ENCODE measurements around the gene C2orf68. TPM values are rescaled to one million over a fixed set of nuclear protein-coding genes. Genes with fewer than 3 reads are reported as not detected.

The C2orf68 gene
- total RNA-seq, 1 donor: 22.2 TPM

DNA sequence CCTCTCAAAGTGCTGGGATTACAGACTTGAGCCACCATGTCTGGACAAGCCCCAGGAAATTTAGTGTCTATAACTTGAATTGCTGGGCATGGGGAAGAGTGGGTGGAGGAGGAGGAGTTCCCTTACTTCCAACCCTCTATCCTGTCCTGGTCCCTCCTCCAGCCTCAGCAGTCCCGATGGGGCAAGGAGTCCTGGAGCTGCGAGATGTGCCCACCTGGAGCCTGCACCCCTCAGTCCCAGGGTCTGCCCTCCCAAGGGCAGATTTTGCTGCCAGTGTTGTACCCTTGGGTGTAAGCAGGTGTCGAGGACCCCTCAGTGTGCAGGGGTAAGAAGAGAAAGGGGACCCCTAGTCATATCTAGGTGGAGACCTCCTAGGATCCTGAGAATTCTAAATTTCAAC lies 31.7 kb downstream of the C2orf68 start:
- TF ChIP-seq, protein P1, sequence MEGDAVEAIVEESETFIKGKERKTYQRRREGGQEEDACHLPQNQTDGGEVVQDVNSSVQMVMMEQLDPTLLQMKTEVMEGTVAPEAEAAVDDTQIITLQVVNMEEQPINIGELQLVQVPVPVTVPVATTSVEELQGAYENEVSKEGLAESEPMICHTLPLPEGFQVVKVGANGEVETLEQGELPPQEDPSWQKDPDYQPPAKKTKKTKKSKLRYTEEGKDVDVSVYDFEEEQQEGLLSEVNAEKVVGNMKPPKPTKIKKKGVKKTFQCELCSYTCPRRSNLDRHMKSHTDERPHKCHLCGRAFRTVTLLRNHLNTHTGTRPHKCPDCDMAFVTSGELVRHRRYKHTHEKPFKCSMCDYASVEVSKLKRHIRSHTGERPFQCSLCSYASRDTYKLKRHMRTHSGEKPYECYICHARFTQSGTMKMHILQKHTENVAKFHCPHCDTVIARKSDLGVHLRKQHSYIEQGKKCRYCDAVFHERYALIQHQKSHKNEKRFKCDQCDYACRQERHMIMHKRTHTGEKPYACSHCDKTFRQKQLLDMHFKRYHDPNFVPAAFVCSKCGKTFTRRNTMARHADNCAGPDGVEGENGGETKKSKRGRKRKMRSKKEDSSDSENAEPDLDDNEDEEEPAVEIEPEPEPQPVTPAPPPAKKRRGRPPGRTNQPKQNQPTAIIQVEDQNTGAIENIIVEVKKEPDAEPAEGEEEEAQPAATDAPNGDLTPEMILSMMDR (IDR thresholded peaks at IDR 0.05; ENCODE audit: insufficient read depth, low read length): no peak
- H3K4me3 ChIP-seq (ENCODE audit: low read depth, low read length): no peak overlapping the region
- DNase-seq (ENCODE audit: low read depth): no peak

DNA sequence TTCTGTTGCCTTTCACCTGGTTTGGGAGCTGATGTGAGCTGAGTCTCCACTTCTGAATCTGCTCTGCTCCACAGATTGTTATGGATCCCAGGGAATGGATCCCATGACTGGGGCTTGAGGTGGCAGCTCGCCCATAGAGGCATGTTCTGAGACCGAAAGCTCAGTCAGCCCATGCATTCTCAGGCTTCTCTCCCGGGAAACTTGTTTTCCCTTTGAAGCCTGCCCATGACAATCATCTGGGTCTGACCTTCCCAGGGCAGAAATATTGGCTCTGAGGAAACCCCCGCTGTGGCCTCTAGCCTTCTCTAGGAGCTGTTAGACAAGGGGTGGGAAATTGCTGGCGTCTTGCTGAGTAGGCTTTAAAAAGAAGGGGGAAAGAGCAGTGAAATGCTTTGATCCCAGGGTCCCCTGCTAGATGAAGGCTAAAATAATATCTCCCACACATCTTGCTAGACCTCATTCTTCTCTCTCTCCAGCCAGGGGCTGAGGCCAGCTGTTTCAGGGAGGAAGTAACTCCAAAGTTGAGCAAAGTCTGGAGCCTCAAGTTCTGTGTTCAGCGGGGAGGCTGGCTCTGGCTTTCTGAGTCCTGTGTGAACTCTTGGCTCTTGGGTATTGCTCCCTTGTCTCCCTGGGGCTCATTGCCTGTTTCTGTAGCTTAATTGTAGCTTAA lies 32.5 kb downstream of the C2orf68 start:
- no peak for DNase-seq (ENCODE audit: low read depth)
- H3K4me3 ChIP-seq (ENCODE audit: low read depth, low read length): no peak overlapping the region
- TF ChIP-seq, protein P1 (IDR thresholded peaks at IDR 0.05; ENCODE audit: insufficient read depth, low read length): no peak

DNA sequence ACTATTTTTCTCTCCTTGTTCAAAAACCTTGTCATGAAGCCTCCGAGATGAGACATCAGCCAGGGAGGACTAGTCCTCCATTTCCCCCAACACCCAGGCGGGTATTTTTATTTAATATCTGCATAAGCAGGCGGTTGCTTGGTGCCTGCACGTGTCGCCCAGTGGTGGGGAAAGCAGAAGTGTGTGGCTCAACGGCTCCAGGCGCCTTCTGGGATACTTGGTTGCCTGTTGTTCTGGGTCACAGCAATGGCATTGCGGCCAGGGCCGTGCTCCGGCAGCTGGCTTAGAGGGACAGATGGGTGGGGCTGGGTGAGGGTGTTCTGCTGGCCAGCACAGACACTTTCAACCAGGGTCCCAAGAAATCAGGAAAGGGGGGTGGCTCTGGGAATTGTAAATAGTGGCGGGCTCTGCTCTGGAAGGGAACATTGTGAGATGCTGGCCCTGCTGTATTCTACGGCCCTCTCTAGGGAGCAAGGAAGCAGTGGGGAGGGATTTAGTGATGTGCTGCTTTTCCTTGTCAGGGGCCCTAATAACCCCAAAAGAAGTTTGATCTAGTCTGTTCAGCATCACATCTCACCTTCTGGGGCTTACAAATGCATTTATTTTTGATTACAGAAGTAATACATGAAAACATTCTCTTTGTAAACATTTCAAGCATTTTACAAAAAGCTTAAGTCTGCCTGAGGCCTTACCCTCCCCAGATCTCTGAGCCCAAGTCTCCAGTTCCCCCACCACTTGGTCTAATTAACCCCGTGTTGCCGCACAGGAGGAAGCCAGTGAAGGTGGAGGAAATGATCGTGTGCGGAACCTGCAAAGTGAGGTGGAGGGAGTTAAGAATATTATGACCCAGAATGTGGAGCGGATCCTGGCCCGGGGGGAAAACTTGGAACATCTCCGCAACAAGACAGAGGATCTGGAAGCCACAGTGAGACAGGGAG lies 33.4 kb downstream of the C2orf68 start:
- no peak for DNase-seq (ENCODE audit: low read depth)
- H3K4me3 ChIP-seq (ENCODE audit: low read depth, low read length): no peak overlapping the region
- TF ChIP-seq, protein P1 (IDR thresholded peaks at IDR 0.05; ENCODE audit: insufficient read depth, low read length): no peak

DNA sequence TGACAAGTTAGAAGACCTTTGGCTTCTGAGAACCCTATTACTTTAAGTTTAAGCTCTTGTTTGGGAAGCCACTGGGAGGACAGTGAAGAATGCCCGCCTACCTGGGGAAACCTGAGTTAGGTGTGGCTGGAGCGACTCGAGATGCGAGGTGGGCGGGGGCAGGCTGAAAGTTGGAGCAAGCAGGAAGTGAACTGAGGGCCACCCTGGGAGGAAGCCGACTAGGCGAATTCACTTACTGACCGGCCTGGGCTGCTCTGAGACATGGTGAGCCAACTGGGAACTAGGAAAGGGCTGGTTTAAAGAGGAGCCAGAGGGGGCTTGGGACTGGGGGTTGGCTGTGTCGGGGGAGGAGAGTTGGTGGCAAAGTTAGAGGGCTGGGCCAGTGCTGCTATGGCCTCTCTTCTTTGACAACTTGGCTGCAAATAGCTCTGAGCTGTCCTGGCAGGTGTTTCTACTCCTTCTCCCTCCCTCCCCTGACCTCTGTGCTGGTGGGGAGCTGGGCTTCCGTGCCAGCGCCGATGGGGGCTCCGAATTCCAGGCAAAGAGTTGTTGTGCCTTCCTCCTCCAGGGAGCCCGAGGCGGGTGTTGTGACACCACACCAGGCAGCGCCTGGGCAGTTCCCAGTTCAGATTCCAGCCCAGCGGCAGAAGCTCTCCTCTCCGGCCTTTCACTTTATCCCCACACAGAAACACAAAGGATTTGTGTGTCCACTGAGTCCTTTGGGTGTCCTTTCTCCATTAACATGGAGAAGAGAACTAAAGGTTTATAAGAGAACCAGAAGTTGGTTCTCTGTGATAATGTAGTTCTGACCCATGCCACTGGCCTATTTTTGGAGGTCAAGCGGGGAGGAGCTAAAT lies 34.3 kb downstream of the C2orf68 start, which contains the start of gene VAMP8:
Gene VAMP8 (plus strand): TSS at position 201 of the 857 bp plus-strand sequence. CDS start 61 bp downstream, at position 262.
- no peak for DNase-seq (ENCODE audit: low read depth)
- no peak within 1 kb of the TSS for H3K4me3 ChIP-seq (ENCODE audit: low read depth, low read length)
- TF ChIP-seq, protein P1 (IDR thresholded peaks at IDR 0.05; ENCODE audit: insufficient read depth, low read length): no peak

DNA sequence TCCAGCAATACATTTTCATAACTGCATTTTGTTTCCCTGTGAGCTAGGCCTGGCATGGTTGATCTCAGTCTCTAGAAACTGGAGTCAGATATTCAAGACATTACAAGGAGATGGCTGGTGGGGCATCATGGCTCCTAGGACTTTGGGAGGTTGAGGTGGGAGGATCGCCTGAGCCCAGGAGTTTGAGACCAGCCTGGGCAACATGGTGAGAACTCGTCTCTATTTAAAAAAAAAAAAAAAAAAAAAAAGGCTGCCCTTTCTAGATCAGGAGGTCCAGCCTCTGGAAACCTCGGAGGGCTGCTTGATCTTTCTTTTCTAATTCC lies 34.8 kb downstream of the C2orf68 start:
- no peak for DNase-seq (ENCODE audit: low read depth)
- TF ChIP-seq, protein P1 (IDR thresholded peaks at IDR 0.05; ENCODE audit: insufficient read depth, low read length): no peak
- H3K4me3 ChIP-seq (ENCODE audit: low read depth, low read length): no peak overlapping the region

DNA sequence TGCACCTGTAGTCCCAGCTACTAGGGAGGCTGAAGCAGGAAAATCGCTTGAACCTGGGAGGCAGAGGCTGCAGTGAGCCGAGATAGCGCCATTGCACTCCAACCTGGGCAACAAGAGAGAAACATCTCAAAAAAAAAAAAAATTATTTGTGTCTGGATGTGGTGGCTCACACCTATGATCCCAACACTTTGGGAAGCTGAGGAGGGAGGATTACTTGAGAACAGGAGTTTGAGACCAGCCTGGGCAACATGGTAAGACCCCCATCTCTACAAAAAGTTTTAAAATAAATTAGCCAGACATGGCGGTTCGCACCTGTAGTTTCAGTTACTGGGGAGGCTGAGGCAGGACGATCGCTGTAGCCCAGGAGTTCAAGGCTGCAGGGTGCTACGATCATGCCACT lies 36.1 kb downstream of the C2orf68 start:
- DNase-seq (ENCODE audit: low read depth): no peak
- TF ChIP-seq, protein P1 (IDR thresholded peaks at IDR 0.05; ENCODE audit: insufficient read depth, low read length): no peak
- H3K4me3 ChIP-seq (ENCODE audit: low read depth, low read length): no peak overlapping the region

Data from fibroblast of the aortic adventitia (primary cell).